Gastroesophageal sphincter (tissue), 3 donors: ENCODE data around the gene PSMG4.

Experiments used
- EP300 ChIP-seq: sonication (generic); formaldehyde crosslinking; IDR thresholded peaks from one replicate; pipeline ENCODE4 v1.6.1; 2017; ENCODE audit warnings: antibody characterized with exemption, mild to moderate bottlenecking
- TF ChIP-seq, protein P1 (sequence below), 4 experiments: fragments of 200-600 bp in 2 of 4; fragments of 450-650 bp in 2 of 4; sonication (generic) in 1 of 4; IDR thresholded peaks; one replicate each; pipeline ENCODE4 v1.5.1; 2017 to 2019; ENCODE audit warnings: antibody characterized with exemption in 4 of 4, mild to moderate bottlenecking in 2 of 4, moderate library complexity in 2 of 4

DNA sequence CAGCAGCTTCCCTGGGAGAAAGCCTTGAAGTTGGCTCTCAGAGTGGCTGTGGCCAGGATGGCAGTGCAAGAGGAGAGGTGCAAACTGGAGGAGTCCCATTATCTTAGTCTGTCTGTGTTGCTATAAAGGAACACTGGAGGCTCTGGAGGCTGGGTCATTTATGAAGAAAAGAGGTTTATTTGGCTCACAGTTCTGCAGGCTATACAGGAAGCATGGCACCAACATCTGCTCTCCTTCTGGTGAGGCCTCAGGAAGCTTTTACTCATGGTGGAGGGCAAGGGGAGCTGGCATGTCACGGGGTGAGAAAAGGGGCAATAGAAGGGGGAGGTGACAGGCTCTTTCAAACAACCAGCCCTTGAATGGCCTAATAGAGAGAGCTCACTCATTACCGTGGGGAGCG, 47.1 kb downstream of the PSMG4 start:
- no peak for TF ChIP-seq EP300
- TF ChIP-seq, protein P1, sequence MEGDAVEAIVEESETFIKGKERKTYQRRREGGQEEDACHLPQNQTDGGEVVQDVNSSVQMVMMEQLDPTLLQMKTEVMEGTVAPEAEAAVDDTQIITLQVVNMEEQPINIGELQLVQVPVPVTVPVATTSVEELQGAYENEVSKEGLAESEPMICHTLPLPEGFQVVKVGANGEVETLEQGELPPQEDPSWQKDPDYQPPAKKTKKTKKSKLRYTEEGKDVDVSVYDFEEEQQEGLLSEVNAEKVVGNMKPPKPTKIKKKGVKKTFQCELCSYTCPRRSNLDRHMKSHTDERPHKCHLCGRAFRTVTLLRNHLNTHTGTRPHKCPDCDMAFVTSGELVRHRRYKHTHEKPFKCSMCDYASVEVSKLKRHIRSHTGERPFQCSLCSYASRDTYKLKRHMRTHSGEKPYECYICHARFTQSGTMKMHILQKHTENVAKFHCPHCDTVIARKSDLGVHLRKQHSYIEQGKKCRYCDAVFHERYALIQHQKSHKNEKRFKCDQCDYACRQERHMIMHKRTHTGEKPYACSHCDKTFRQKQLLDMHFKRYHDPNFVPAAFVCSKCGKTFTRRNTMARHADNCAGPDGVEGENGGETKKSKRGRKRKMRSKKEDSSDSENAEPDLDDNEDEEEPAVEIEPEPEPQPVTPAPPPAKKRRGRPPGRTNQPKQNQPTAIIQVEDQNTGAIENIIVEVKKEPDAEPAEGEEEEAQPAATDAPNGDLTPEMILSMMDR (IDR thresholded peaks at IDR 0.05): no peak
